ENCODE results near the gene KCNQ1.

Gene KCNQ1

DNA sequence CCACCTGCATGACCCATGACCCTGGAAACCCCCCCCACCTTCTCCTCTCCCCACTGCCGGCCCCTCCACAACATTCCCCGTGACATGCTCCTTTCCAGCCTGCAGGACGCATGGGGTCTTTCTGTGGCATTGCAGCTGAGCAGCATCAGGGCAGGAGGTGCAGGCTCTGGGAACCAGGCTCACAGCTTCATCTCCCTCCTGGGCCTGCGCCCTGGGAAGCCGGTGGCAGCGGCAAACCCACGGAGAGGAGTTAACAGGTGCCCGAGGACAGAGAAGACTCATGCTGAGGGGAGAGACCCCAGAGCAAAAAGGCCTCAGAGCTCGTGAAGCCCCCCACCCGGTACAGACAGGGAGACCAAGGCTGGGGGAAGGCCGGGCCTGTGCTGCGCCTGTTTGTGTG is 408.6 kb downstream of the KCNQ1 start:
- no peak for DNase-seq

DNA sequence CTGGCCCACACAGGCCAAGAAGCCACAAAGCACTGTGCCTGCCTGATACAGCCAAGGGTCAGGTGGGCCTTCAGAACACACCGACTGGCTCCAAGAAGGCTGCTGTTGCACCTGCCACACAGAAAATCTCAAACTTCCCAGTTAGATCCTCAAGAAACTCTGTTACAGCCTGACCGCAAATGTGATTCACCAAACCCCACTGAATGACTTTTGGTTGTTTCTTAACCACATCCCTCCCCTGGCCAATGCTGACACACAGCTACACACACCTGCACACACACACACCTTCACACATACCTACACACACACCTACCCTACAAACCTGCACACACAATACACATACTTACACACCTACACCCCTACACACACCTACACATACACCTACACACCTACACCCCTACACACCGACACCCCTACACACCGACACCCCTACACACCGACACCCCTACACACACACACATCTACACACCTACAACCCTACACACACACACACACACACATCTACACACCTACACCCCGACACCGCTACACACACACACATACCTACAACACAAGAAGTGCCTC is 409.3 kb downstream of the KCNQ1 start:
- no peak for DNase-seq

DNA sequence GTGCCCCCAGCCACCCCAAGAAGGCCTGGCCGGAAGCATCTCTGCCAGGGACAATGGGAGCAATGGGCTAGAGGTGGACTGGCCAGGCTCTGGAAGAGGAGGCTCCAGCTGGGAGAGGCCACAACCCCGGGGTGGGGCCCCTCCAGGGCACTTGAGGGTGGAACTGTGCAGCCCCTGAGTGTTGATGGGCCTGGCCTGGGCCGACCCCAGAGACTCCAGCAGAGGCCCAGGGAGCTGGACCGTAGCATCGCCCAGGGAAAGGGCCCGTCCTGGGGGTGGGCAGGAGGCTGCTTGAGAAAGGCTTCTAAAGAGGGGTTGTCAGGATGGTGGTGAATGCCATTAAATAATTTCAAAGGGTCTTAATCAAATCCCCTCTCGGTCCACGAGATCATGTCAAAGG is 410.4 kb downstream of the KCNQ1 start:
- DNase-seq, result no peak

DNA sequence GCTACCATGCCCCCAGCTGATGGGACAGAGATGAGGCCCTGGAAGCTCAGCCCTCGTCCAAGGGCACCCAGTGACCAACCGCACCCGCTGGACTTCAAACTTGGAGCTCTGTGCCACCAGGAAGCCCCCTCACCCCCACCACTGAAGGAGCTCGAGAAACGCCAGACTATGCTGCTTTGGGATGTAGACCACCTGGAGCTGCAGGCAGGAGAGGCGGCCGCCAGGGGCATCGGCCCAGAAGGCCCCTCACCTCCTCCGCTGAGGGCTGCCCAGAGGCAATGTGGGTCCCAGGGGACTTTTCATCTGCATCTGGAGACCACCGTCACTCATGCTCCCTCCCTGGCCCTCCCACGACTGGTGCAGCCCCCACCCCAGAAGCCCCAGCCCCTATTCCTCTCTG is 412.5 kb downstream of the KCNQ1 start:
- no peak for DNase-seq

DNA sequence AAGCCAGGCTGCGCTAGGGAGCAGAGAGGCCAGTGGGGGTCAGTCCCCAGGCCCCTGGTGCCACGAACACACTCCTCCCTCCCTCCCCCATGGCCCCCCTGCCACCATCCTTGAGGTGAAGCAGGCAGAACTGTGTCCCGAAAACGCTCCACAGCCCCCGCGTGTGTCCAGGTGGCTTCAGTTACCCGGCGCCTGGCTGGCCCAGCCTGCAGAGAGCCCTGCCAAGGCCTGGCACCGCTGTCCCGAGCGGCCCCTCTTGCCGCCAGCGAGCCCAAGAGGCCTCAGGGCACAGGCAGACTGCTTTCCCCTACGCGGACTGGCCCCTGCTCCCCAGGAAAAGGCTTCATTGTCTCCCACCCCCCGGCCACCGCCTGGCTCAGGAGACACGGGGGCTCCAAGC is 413.1 kb downstream of the KCNQ1 start:
- no peak for DNase-seq

DNA sequence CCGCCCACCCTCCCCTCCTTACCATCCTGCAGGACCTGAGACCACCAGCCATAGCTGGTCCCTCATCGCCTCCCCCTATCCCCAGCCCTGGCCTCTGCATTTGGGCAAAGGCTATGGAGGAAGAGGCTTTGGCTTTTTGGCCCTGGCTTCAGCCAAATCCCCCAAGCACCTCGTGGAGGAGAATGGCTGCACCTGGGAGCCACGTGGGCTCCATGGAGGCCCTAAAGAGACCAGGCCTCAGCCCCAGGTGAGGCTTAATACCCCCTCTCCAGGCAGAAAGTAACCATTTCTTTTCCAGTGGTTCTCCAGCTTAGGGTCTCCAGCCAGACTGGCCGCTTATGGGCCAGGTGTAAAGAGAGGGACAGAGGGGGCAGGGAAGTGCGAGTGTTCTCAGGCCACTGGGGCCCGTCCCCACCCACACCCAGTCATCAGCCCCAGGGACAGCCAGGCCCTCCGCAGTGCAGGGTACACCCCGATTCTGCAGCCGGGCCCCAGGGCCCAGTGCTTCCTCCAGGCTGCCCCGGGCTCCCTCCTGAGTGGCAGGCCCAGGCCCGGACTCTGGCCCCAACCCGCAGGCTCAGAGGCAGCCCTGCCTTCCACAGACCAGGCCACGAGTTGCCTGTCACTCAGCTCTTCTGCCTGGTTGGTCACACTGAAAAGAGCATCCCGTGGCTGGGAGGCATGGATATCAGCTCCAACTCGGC is 414.3 kb downstream of the KCNQ1 start:
- DNase-seq, result no peak

DNA sequence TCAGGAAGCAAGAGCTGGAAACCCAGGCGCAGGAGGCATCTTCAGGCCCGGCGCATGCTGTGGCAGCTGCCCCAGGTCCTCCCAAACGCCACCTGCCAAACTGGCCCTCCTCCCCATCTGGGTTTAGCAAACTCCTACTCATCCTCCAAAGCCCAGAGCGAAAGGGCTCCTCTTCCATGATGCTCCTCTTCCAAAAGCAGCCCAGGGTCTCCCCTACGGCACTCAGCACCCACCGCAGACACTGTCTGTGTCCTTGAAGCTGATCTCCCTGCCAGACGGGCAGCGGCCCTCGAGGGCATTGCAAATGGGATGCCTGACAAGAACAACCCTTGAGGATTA is 414.9 kb downstream of the KCNQ1 start:
- no peak for DNase-seq

DNA sequence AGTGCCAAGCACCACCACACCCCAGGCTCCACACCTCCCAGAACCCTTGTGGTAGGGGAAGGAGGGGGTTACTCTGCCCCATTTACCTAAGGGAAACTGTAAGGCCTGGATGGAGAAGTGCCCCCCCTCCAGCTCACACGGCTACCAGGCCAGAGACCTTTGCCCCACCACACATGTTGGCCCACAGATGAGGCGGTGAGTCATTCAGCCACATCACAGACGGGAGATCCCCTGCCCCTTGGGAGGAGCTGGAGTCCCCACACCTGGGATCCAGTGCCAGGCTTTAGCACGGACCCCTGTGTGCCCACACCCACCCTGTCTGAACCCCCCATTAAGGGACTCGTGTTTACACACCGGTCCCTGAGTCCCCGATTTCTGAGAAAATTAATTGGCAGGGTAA is 415.8 kb downstream of the KCNQ1 start:
- DNase-seq, result no peak

DNA sequence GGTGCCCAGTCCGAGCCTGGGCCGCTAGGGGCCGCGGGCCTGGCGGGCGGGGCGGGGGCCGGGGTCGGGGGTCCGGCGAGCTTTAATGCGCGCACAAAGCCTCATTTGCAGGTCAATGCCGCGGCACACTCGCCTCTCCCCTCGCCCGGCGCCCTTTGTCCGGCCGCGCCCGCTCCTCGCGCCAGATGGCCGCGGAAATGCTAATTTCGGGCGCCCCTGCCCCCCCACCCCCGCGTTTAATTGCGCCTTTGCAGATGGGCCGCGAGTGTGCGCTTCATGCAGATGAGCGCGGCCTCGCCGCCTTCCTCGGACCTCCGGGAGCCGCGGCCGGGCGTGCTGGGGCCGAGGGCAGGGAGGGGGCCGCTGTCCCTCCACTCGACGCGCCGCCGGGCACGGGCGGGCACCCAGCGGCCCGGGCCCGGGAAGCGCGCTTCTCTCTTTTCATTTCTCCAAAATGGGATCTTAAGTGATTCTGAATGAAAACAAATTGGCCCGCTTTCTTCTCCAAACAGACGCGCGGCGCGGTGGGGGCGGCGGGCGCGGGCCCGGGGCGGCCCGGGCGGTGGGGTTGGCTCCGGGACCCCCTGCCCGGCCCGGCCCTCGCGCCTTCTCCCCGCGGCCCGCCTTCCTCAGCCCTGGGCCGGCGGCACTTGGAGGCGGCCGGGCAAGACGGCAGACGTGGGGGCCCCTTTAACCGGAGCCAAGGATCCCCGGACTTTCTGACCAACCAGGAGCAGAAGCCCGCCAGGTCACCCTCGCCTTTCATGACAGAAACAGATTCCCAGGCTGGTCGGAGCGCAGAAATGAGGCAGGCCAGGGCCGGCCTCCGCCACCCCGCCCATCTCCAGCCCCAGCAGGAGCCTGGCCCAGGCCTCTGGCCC is 417.8 kb downstream of the KCNQ1 start:
- DNase-seq, result no peak

DNA sequence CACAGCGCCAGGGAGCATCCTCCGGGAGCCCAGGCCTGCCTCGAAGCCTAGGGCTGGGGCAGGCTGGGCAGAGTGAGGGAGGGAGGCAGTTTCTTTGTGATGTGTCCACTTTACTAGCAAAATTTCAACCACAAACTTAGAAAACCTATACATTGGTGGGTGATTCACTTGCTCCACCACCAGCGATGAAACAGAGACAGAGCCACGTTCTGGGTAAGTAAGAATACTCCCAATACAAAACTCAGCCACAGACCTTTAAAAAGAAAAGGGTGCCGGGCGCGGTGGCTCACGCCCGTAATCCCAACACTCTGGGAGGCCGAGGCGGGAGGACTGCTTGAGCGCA is 418.4 kb downstream of the KCNQ1 start:
- DNase-seq, result no peak

DNA sequence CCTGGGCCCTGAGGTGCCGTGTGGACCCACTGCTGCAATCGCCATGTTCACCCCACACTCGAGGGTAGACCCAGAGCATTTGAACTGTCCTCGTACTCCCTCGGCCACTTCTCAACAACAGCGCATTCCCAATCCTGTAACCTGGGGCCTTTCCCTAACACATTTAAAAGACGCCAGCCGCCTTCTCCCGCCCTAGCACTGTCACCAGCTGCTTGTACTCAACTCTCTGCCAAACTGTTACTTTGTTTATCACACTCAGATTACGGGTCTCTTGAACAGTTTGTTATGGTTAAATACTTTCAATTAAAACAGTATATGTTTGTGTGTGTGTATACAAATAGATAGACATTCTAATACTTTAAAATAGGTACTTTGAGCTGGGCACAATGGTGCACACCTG is 420.1 kb downstream of the KCNQ1 start:
- DNase-seq, result no peak

DNA sequence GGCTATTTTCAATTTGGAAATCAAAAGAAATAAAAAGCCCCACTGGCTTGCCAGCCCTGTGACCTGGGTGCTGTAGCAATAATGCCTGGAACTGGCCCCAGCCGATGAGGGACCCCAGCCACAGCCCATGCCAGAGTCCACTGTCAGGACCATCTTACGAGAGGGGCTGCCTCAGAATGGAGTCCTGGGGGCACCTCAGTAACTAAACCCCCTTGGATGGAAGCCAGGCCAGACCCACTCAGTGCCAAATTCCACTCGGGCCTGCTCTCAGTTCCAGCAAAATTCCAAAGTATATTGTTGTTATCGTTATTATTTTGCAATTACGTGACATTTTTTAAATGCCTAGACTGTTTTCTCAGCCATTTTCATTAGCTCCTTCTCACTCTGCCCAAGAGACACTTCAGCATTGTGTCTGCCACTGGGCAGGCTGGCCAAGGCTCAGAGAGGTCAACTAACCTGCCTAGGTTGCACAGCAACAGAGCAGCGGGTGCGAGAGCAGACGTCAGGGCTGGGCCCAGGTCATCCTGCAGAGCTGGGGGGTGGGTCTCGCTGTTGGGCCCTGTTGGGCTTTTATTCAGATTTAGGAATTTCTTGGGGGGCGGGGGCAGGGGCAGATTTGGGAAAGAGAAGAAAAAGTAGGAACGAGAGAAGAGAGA is 421.2 kb downstream of the KCNQ1 start:
- DNase-seq, result no peak

DNA sequence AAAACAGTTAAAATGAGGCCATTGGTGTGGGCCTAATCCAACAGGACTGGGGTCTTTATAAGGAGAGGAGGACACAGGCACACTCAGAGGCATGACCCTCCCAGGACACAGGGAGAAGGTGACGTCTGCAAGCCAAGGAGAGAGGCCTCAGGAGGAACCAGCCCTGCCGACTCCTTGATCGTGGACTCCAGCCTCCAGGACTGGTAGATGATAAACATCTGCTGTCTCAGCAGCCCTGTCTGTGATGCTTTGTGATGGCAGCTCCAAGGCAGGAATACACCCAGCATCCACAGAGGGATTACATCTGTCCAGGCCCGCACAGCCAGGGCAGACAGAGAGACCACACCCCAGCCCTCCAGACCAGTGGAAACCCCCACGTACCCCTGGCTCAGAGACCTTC is 422.3 kb downstream of the KCNQ1 start:
- no peak for DNase-seq

DNA sequence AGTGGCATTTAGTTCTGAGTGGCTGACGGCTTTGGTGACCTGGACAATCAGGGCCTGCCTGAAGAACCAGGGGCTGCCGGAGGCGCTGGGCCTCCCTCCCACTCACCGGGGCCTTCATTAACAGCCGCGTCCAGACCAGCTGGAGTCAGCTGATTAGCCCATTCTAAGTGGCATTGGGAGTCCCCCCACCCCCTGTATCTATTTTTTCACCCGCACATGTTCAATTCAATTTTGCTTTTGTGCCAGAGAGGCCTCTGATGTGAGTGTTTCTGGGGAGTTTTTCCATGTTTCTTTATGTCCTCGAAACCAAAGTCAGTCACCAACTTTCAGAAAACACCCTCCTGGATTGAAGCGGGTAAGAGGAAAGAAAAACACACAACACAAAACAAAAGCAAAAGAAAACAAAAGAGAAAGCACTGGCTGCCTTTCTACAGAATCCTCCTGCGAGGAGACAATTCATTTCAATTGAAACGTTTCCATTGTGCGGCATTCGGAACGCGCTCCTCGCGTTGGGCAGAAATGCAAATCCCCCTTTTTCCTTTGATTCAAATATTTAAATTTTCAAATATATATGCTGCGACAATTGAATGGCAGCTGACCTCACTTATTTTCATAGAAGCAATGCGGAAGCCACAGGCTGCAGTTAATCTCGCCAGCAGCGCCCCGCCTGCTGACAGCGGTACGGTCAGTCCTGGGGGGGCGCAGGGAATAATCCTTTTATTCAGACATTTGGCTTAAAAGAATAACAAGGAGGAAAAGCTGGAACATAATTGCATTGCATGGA is 423.1 kb downstream of the KCNQ1 start:
- no peak for DNase-seq

DNA sequence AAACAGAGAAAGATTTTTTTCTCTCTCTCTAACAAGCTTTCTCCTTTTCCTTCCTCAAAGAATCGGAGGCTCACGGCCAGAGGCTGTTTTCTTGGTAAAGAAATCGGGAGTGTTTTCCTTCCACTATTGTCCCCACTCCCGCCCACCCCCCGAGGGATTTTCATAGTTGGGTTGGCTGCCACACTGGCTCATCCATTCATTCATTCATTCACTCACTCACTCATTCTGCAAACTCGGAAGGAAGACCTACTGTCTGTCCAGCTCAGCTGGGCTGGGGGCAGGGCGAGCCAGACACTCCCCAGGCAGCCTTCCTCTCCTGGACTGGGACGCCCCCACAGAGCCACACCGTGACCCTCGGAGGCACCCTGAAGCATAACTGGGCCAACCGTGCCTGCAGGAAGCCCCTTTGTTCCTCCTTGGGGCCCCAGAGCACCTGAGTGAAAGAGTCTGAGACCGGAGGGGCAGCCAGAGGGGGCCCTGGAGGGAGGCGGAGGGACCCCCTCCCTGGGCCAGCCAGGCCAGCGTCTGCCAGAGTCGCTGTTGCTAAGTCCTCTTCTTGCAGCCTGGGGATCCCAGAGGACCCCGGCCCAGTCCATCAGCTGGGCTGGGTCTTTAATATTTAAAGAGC is 423.8 kb downstream of the KCNQ1 start:
- no peak for DNase-seq

DNA sequence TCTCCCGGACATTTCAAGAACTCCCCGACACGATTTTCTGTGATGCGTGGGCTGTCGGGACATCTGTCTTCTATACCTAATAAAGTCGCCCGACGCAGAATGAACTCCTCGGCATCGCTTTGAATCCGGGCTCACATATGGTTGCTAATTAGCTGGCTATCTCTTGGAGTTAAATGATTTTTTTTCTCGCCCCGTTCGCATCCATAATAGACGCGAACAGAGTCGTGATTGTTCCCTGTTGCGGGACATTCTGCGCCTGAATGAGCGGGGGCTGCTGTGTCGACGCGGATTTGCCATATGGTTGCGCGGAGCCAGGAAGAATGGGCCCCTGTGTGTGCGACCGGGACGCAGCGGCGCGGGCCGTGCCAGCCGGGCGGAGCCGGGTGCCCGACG is 424.3 kb downstream of the KCNQ1 start:
- DNase-seq, result no peak

DNA sequence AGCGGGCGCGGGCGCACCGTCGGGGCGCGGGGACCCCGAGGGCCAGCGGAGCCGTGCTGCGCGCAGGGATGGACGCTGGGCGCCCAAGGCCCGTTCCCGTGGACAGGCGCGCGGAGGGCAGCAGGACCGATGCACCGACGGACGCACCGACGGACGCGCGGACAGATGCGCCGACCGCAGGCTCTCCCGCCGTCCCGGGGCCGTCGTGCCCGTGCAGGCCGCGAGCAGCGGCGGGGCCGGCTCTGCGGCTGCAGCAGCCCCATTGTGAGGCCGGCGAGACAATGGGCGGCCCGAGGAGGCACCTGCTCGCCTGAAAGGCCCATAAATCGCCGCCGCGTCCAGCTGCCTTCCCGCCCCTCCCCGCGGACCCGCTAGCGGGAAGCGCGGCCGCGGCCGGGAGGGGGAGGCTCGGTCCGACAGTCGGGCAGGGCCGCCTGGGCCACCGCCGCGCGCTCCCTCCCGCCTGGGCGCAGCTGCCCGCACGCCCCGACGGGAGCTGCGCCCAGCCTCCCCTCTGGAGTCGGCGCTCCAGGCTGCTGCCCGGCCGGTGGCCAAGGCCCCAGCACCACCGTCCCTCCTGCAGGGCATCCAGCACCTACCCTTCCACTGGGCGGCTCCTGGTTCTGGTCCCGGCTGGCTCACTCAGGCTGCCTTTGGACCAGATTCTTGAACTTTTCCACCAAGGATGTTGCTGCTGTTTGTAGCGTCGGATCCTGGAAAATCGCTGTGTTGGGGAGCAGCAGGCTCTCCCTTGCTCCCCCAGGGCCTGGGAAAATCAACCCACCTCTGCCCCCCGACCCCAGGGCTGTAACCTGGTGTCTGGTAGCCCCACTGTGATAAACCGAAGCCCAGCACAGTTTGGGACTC is 425.0 kb downstream of the KCNQ1 start:
- DNase-seq, result no peak

DNA sequence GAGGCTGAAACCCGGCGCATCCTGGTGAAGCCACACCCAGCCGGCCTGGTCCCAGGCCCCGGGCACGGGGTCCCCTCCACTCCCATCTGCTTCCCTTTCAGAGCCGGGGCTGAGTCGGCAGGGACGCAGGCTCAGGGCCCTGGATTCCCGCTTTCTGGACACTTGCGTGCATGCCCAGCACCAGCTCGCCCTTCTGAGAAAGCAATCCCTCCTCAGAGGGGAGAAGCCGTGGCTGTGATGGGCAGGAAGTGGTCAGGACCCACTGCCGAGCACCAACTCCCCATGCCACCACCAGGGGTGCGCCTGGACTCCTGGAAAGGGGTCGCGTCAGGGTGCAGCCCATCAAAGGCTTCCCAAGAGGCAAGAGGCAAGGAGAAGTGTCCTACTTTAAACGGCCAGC is 425.7 kb downstream of the KCNQ1 start:
- no peak for DNase-seq

DNA sequence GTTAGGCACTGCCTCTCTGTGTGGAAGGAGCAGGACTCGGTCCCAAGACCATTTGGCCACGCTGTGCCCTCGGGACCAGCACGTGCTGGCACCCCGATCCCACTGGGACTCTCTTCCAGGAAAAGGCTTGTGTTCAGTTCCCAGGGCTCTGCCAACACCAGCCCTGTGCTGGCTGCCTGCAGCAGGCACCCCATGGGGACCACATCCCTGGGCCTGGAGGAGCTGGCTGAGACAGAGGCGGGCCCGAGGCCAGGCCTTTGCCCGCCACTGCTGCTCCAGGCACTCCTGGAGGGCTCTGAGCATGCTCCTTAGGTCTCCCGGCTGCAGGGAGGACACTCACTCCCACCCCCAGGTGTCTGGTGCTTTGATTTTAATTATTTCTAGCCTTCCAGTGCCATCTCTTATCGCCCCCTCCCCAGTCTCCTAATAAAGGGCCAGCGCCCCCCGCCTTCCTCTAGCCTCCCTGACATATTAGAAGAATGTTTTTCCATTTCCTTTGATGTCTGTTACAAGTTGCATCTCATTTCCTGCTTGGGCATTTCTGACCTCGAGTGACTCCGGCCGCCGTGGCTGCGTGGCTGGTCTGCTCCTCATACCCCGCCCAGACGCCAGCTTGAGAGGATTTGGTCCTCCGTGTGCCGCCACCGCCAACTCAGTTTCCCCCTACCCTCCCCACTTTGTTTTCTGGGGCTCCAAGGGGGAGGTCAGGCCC is 426.3 kb downstream of the KCNQ1 start:
- DNase-seq, result no peak

DNA sequence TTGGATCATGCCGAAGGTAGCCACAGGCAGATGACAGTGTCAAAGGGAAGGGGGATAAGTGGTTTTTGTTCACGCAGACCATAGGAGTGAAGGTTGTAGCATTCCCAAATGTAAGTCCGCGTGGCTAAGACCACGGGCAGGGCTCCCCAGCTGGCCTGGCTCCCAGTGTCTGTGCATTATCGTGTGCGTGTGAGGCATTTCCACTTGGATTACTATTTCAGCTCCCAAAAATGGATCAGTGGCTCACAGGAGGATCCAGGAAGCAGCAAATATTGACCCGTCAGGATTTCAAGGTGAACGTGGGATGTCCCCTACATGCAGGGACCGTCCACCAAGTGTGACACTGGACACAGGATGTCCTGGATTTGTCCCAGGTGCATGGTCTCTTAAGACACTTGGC is 430.2 kb downstream of the KCNQ1 start:
- no peak for DNase-seq

DNA sequence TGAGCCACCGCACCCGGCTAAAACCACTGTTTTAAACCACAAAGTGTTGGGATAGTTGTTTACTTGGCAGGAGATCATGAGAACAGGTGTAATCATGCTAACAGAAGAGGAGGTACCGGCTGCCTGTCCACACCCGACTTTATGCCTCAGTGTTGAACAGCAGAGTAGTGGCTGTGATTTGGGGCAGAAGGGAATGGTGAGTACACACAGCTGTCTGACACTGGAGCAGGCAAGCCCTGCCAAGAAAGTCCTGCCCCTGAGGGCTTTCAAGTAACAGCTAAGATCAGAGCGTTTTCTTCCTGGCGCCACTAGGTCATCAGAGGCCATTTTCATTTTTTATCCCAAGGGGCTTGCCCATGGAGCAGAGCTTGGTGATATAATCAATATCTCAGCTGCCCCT is 432.7 kb downstream of the KCNQ1 start:
- DNase-seq, result no peak

Data from T-helper 1 cell (primary cell).